HFFc6 (cell line): ENCODE results near the gene GNAS. TPM values are rescaled to one million over a fixed set of nuclear protein-coding genes. Genes with fewer than 3 reads are reported as not detected.

ENCODE experiments used
- DNase-seq: peaks from one replicate; pipeline ENCODE4 v3.0.0-alpha.2; 2018
- H3K27ac Mint-ChIP-seq: 2 replicates; pipeline ENCODE4 v1.8.0; 2020; ENCODE audit warnings: mild to moderate bottlenecking, mixed read lengths
- H3K27me3 Mint-ChIP-seq: 2 replicates; pipeline ENCODE4 v1.8.0; 2021; ENCODE audit warnings: mild to moderate bottlenecking, moderate library complexity, mixed read lengths; ENCODE audit not compliant: insufficient read depth
- H3K36me3 Mint-ChIP-seq: 2 replicates; pipeline ENCODE4 v1.8.0; 2021; ENCODE audit warnings: low read depth, mixed read lengths
- H3K4me1 Mint-ChIP-seq: 2 replicates; pipeline ENCODE4 v1.8.0; 2020; ENCODE audit warnings: low read depth, mixed read lengths
- H3K4me3 Mint-ChIP-seq: 2 replicates; pipeline ENCODE4 v1.8.0; 2020; ENCODE audit warnings: mild to moderate bottlenecking, moderate library complexity, mixed read lengths
- H3K9me3 Mint-ChIP-seq: 2 replicates; pipeline ENCODE4 v1.8.0; 2020; ENCODE audit warnings: mild to moderate bottlenecking, mixed read lengths
- CTCF ChIP-seq: fragments of 200-600 bp; sonication (generic); IDR thresholded peaks from 2 replicates; pipeline ENCODE4 v1.5.0; 2021; ENCODE audit warnings: antibody characterized with exemption, mild to moderate bottlenecking
- microRNA-seq: library from miRNA; unstranded; fragments of <30 nt; microRNA quantifications from one replicate; pipeline ENCODE4, GENCODE V29; 2019
- total RNA-seq, 6 experiments: library from RNA; stranded (reverse); fragmentation: NEBNext Ultra II Directional; extraction: Animal tissue kit (Norgen Biotek cat#: 25700); gene quantifications; 2 replicates in 1 of 6; 3 replicates in 5 of 6; pipeline ENCODE4 v1.2.3, GENCODE V29; 2021

Gene GNAS
- total RNA-seq, 6 experiments from 2014 or later, result 820 to 1,032 (median 914) TPM

GRCh38 chr20:58956078-58956477 is 103.6 kb downstream of the GNAS start:
- H3K4me3 Mint-ChIP-seq, result no peak overlapping the region
- no peak for DNase-seq

DNA sequence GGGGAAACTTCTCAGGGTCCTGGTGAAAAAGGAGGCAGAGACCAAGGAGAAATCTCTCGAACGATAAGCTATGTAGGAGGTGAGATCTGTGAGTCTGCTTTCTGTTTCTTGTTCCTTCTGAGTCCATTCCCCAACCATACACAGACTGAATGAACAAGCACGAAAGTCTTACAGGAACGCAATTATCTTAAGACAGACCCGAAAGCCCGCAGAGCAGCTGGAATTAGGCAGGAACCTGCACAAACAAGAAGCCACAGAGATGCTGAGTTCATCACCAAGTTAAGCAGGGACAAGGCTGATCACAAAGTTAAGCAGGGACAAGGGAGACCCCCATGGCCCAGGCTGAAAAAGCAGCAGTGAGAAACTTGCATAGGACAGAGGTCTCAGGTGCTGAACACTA is 107.1 kb downstream of the GNAS start:
- Mint-ChIP-seq H3K36me3 (no peaks in the 10 kb centered on the region), H3K4me1 (no peaks in the 10 kb centered on the region), H3K27me3 (peaks cover 13% of the 10 kb centered on the region), H3K4me3 (no peak overlapping the region), H3K27ac (no peak overlapping the region), H3K9me3 (no peaks in the 10 kb centered on the region; the same call in 1 of the 2 replicates)
- DNase-seq, result no peak
- TF ChIP-seq CTCF, result no peak

More at GRCh38 chr20:58956078-58956477, 103.6 kb downstream of the GNAS start:
- H3K4me1 Mint-ChIP-seq, result no peaks in the 10 kb centered on the region
- TF ChIP-seq CTCF, result no peak
- H3K27ac Mint-ChIP-seq, result no peak overlapping the region
- no peaks in the 10 kb centered on the region for H3K36me3 Mint-ChIP-seq
- peaks cover under 1% of the 10 kb centered on the region; the same call in 1 of the 2 replicates for H3K27me3 Mint-ChIP-seq
- H3K9me3 Mint-ChIP-seq, result no peaks in the 10 kb centered on the region

Small RNA genes lying within 50 kb of the gene (microRNA-seq; reads per million reads assigned to microRNA genes)
- gene MIR298, result not detected

Other genes with a start within 250 kb of the GNAS start
- gene STX16, start 201.4 kb upstream of the GNAS start, total RNA-seq, result 10 to 100 TPM; 44.4 to 51.8 (median 48.3) TPM
- 10 to 100 TPM; 12.0 to 17.8 (median 12.6) TPM for gene NPEPL1, start 159.9 kb upstream of the GNAS start, total RNA-seq
- 1 to 10 TPM; 1.0 to 1.5 (median 1.3) TPM for gene GNAS-AS1, start 1.8 kb upstream of the GNAS start, total RNA-seq
- gene NELFCD, start 128.5 kb downstream of the GNAS start, total RNA-seq, result 10 to 100 TPM; 52.3 to 64.0 (median 62.1) TPM
- 100 to 1,000 TPM; 124 to 240 (median 136) TPM for gene CTSZ, start 154.5 kb downstream of the GNAS start, total RNA-seq
- gene TUBB1, start 166.7 kb downstream of the GNAS start, total RNA-seq, result not detected
- gene ATP5F1E, start 179.6 kb downstream of the GNAS start, total RNA-seq, result 10 to 100 TPM; 75.0 to 91.4 (median 84.4) TPM
- 10 to 100 TPM; 55.2 to 64.1 (median 59.8) TPM for gene PRELID3B, start 190.1 kb downstream of the GNAS start, total RNA-seq